Measurements from ENCODE around the gene RESF1. TPM values are rescaled to one million over a fixed set of nuclear protein-coding genes. Genes with fewer than 3 reads are reported as not detected.

The RESF1 gene
- total and polyA plus RNA-seq, 2 of the 13 experiments (the other 11 are each of a cell fraction or from before 2014, with no cell fraction given) = 7.9 to 16.8 TPM

DNA sequence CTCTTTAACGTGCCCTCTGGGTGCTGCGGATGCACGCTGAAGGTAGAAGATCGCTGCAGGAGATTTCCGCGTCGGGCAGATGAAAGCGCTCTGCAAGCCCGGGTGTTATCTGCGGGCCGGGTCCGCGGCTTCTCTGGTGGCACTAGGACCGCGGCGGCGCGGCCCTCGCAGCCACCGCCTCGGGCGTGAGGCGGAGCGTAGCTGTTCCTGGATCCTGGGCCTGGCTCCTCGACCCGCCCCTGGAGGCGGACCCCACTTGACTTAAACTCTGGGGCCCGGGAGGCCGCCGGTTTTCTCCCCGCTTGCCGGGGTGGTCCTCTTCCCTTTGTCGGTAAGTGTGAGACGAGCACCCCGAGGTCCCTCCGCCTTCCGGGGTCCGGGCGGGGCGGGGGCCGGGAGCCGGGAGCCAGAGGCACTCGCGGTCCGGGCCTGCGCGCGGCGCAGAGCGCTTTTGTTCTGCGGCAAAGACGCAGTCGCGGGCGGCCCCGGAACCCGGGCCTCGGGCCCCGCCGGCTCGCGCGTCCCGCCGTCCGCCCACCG is at the start of gene RESF1 (continued):
- TF ChIP-seq, protein P1, sequence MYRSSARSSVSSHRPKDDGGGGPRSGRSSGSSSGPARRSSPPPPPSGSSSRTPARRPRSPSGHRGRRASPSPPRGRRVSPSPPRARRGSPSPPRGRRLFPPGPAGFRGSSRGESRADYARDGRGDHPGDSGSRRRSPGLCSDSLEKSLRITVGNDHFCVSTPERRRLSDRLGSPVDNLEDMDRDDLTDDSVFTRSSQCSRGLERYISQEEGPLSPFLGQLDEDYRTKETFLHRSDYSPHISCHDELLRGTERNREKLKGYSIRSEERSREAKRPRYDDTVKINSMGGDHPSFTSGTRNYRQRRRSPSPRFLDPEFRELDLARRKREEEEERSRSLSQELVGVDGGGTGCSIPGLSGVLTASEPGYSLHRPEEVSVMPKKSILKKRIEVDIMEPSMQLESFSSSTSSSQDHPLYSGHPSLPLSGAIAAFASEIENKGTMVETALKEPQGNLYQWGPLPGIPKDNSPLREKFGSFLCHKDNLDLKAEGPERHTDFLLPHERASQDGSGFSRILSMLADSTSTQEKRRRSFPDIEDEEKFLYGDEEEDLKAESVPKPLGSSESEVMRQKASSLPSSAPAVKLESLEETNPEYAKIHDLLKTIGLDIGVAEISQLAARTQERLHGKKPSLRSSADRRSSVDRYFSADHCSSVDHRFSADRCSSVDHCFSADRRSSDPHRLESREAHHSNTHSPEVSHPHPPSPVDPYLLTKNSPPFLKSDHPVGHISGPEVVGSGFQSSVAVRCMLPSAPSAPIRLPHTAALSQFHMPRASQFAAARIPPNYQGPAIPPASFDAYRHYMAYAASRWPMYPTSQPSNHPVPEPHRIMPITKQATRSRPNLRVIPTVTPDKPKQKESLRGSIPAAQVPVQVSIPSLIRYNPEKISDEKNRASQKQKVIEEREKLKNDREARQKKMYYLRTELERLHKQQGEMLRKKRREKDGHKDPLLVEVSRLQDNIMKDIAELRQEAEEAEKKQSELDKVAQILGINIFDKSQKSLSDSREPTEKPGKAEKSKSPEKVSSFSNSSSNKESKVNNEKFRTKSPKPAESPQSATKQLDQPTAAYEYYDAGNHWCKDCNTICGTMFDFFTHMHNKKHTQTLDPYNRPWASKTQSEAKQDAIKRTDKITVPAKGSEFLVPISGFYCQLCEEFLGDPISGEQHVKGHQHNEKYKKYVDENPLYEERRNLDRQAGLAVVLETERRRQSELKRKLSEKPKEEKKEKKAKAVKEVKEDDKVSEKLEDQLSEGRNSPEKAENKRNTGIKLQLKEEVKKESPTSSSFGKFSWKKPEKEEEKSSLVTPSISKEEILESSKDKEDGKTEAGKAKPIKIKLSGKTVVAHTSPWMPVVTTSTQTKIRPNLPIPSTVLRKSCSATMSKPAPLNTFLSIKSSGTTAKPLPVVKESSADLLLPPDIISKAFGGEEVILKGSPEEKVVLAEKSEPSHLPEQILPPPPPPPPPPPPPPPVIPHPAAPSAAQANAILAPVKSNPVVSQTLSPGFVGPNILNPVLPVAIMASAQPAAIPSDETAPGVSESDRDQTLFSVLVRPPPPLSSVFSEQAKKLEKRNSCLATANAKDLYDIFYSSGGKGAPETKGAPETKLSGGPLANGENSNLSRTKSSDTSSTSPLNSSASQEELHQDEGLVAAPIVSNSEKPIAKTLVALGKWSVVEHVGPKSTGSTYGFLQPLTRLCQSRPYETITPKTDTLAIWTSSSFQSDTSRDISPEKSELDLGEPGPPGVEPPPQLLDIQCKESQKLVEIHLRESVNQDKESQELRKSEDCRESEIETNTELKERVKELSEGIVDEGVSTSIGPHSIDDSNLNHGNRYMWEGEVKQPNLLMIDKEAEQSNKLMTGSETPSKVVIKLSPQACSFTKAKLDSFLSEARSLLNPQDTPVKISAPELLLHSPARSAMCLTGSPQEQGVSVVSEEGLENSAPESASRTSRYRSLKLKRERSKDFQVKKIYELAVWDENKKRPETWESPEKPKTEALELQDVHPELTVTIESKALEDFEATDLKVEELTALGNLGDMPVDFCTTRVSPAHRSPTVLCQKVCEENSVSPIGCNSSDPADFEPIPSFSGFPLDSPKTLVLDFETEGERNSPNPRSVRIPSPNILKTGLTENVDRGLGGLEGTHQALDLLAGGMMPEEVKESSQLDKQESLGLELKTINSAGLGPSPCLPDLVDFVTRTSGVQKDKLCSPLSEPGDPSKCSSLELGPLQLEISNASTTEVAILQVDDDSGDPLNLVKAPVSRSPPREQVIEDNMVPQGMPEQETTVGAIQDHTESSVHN (CRISPR knock-in tag; IDR thresholded peaks at IDR 0.05) = no peak
- TF ChIP-seq NKX3-1 (CRISPR knock-in tag; IDR thresholded peaks at IDR 0.05) = no peak
- TF ChIP-seq SKI (IDR thresholded peaks at IDR 0.05; ENCODE audit: partially characterized antibody) = no peak
- TF ChIP-seq, protein P2, sequence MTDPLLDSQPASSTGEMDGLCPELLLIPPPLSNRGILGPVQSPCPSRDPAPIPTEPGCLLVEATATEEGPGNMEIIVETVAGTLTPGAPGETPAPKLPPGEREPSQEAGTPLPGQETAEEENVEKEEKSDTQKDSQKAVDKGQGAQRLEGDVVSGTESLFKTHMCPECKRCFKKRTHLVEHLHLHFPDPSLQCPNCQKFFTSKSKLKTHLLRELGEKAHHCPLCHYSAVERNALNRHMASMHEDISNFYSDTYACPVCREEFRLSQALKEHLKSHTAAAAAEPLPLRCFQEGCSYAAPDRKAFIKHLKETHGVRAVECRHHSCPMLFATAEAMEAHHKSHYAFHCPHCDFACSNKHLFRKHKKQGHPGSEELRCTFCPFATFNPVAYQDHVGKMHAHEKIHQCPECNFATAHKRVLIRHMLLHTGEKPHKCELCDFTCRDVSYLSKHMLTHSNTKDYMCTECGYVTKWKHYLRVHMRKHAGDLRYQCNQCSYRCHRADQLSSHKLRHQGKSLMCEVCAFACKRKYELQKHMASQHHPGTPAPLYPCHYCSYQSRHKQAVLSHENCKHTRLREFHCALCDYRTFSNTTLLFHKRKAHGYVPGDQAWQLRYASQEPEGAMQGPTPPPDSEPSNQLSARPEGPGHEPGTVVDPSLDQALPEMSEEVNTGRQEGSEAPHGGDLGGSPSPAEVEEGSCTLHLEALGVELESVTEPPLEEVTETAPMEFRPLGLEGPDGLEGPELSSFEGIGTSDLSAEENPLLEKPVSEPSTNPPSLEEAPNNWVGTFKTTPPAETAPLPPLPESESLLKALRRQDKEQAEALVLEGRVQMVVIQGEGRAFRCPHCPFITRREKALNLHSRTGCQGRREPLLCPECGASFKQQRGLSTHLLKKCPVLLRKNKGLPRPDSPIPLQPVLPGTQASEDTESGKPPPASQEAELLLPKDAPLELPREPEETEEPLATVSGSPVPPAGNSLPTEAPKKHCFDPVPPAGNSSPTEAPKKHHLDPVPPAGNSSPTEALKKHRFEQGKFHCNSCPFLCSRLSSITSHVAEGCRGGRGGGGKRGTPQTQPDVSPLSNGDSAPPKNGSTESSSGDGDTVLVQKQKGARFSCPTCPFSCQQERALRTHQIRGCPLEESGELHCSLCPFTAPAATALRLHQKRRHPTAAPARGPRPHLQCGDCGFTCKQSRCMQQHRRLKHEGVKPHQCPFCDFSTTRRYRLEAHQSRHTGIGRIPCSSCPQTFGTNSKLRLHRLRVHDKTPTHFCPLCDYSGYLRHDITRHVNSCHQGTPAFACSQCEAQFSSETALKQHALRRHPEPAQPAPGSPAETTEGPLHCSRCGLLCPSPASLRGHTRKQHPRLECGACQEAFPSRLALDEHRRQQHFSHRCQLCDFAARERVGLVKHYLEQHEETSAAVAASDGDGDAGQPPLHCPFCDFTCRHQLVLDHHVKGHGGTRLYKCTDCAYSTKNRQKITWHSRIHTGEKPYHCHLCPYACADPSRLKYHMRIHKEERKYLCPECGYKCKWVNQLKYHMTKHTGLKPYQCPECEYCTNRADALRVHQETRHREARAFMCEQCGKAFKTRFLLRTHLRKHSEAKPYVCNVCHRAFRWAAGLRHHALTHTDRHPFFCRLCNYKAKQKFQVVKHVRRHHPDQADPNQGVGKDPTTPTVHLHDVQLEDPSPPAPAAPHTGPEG (CRISPR knock-in tag; IDR thresholded peaks at IDR 0.05) = peak; percentile 33; the same call in 1 of the 2 replicates
- TF ChIP-seq IRF2 (CRISPR knock-in tag; IDR thresholded peaks at IDR 0.05) = no peak
- TF ChIP-seq, protein P3, sequence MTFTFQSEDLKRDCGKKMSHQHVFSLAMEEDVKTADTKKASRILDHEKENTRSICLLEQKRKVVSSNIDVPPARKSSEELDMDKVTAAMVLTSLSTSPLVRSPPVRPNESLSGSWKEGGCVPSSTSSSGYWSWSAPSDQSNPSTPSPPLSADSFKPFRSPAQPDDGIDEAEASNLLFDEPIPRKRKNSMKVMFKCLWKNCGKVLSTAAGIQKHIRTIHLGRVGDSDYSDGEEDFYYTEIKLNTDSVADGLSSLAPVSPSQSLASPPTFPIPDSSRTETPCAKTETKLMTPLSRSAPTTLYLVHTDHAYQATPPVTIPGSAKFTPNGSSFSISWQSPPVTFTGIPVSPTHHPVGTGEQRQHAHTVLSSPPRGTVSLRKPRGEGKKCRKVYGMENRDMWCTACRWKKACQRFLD (CRISPR knock-in tag; IDR thresholded peaks at IDR 0.05; ENCODE audit: borderline replicate concordance) = no peak
- TF ChIP-seq ZNF24 (IDR thresholded peaks at IDR 0.05) = no peak
- TF ChIP-seq, protein P4, sequence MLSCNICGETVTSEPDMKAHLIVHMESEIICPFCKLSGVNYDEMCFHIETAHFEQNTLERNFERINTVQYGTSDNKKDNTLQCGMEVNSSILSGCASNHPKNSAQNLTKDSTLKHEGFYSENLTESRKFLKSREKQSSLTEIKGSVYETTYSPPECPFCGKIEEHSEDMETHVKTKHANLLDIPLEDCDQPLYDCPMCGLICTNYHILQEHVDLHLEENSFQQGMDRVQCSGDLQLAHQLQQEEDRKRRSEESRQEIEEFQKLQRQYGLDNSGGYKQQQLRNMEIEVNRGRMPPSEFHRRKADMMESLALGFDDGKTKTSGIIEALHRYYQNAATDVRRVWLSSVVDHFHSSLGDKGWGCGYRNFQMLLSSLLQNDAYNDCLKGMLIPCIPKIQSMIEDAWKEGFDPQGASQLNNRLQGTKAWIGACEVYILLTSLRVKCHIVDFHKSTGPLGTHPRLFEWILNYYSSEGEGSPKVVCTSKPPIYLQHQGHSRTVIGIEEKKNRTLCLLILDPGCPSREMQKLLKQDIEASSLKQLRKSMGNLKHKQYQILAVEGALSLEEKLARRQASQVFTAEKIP (CRISPR knock-in tag; IDR thresholded peaks at IDR 0.05; ENCODE audit: borderline replicate concordance) = no peak
- TF ChIP-seq NR2F6 (IDR thresholded peaks at IDR 0.05) = no peak
- no peak for TF ChIP-seq NR2F6 (CRISPR knock-in tag; IDR thresholded peaks at IDR 0.05)
- no peak for TF ChIP-seq TAF15 (IDR thresholded peaks at IDR 0.05; ENCODE audit: low read depth, low read length, poor library complexity, severe bottlenecking)
- no peak for TF ChIP-seq ZC3H13 (CRISPR knock-in tag; IDR thresholded peaks at IDR 0.05)
